B cell (primary cell): ENCODE results near the gene TPSAB1. TPM values are rescaled to one million over a fixed set of nuclear protein-coding genes. Genes with fewer than 3 reads are reported as not detected.

Experiments used
- ATAC-seq: fragments of 200-7000 bp; cut with Tn5 transposase; one replicate; pipeline ENCODE4 v1.10.0; 2021; ENCODE audit warnings: low read depth, mild to moderate bottlenecking, moderate number of reproducible peaks, moderate library complexity
- CTCF ChIA-PET: fragments of 350-600 bp; sonication (Branson Sonifier 250); formaldehyde crosslinking; loops from one replicate; lab custom pipeline; 2021; ENCODE audit warnings: antibody characterized with exemption, inconsistent platforms; lab: Charles Lee
- POLR2A ChIA-PET: fragments of 350-600 bp; sonication (Branson Sonifier 250); formaldehyde crosslinking; loops from one replicate; lab custom pipeline; 2021; ENCODE audit warnings: antibody characterized with exemption; lab: Charles Lee
- DNase-seq: peaks from one replicate; pipeline ENCODE4 v3.0.0; 2013
- H2AFZ ChIP-seq: 2 replicates; pipeline ENCODE4 v1.6.1; 2012; ENCODE audit warnings: mild to moderate bottlenecking, low read depth, low read length; ENCODE audit not compliant: insufficient read depth, poor library complexity, severe bottlenecking
- H3K27ac ChIP-seq, 2 donors: 1 replicate in 1 of 2; 2 replicates in 1 of 2; pipeline ENCODE4 v1.5.1; 2012 to 2013; ENCODE audit warnings: low read length in 2 of 2, mild to moderate bottlenecking in 2 of 2, moderate library complexity in 1 of 2
- H3K27me3 ChIP-seq, 4 experiments: fragments of 200-600 bp in 1 of 4; sonication (generic) in 1 of 4; replicated peaks in 1 of 4; 1 replicate in 2 of 4; 2 replicates in 2 of 4; pipeline versions ENCODE4 v1.6.1 to v1.7.0; 2013 to 2016; ENCODE audit warnings: low read length in 3 of 4, mild to moderate bottlenecking in 2 of 4, mixed read lengths in 1 of 4, moderate library complexity in 1 of 4; ENCODE audit not compliant: insufficient read depth in 4 of 4, control insufficient read depth in 3 of 4; ENCODE audit errors: control extremely low read depth in 1 of 4
- H3K36me3 ChIP-seq, 2 experiments: replicated peaks in 1 of 2; 1 replicate in 1 of 2; 2 replicates in 1 of 2; pipeline versions ENCODE4 v1.6.1 to v1.7.1; 2013; ENCODE audit warnings: low read length in 1 of 2; ENCODE audit not compliant: insufficient read depth in 2 of 2, control insufficient read depth in 1 of 2; ENCODE audit errors: control extremely low read depth in 1 of 2, extremely low read depth in 1 of 2
- H3K4me1 ChIP-seq, 2 donors: fragments of 200-600 bp in 1 of 2; sonication (generic) in 1 of 2; 1 replicate in 1 of 2; 2 replicates in 1 of 2; pipeline versions ENCODE4 v1.5.1 to v1.6.1; 2013 to 2017; ENCODE audit warnings: low read length in 2 of 2; ENCODE audit not compliant: control insufficient read depth in 2 of 2, insufficient read depth in 2 of 2
- H3K4me2 ChIP-seq: replicated peaks from 2 replicates; pipeline ENCODE3; 2012; ENCODE audit warnings: mild to moderate bottlenecking, low read depth, low read length; ENCODE audit not compliant: poor library complexity, severe bottlenecking
- H3K4me3 ChIP-seq, 5 experiments: fragments of 200-600 bp in 1 of 5; sonication (generic) in 1 of 5; 1 replicate in 3 of 5; 2 replicates in 2 of 5; pipeline versions ENCODE4 v1.5.1 to v1.7.0; 2011 to 2016; ENCODE audit warnings: low read length in 4 of 5, mild to moderate bottlenecking in 4 of 5, low read depth in 2 of 5, control low read depth in 1 of 5, moderate library complexity in 1 of 5; ENCODE audit not compliant: insufficient read depth in 1 of 5; ENCODE audit errors: control extremely low read depth in 1 of 5, extremely low read depth in 1 of 5
- H3K79me2 ChIP-seq: fragments of 200-600 bp; sonication (generic); one replicate; pipeline ENCODE4 v1.6.0; 2016; ENCODE audit warnings: low read length; ENCODE audit not compliant: control insufficient read depth, insufficient read depth
- H3K9ac ChIP-seq: fragments of 200-600 bp; sonication (generic); 2 replicates; pipeline ENCODE4 v1.6.1; 2017; ENCODE audit warnings: mild to moderate bottlenecking, low read length, moderate library complexity
- H3K9me3 ChIP-seq, 3 donors: one replicate each; pipeline versions ENCODE4 v1.6.1 to v1.7.1; 2013; ENCODE audit warnings: low read length in 2 of 3; ENCODE audit not compliant: control insufficient read depth in 2 of 3, insufficient read depth in 1 of 3; ENCODE audit errors: control extremely low read depth in 1 of 3
- H4K20me1 ChIP-seq: 2 replicates; pipeline ENCODE4 v1.6.0; 2012; ENCODE audit warnings: mild to moderate bottlenecking, low read length; ENCODE audit not compliant: insufficient read depth, control insufficient read depth, poor library complexity, severe bottlenecking
- H3K27ac Mint-ChIP-seq: one replicate; pipeline ENCODE4 v1.8.0; 2021; ENCODE audit warnings: mixed read lengths
- H3K27me3 Mint-ChIP-seq: one replicate; pipeline ENCODE4 v1.8.0; 2021; ENCODE audit warnings: mixed read lengths
- H3K4me1 Mint-ChIP-seq: one replicate; pipeline ENCODE4 v1.8.0; 2021; ENCODE audit warnings: mixed read lengths
- H3K4me3 Mint-ChIP-seq: one replicate; pipeline ENCODE4 v1.8.0; 2021; ENCODE audit warnings: mixed read lengths
- H3K9me3 Mint-ChIP-seq: one replicate; pipeline ENCODE4 v1.8.0; 2022; ENCODE audit warnings: mixed read lengths; ENCODE audit not compliant: insufficient read depth
- EZH2 ChIP-seq: IDR thresholded peaks from 2 replicates; pipeline ENCODE4 v1.6.1; 2012; ENCODE audit warnings: borderline replicate concordance, low read depth, mild to moderate bottlenecking, moderate library complexity, low read length; ENCODE audit not compliant: insufficient read depth, poor library complexity, severe bottlenecking
- WGBS: methylation state at CpG from one replicate; pipeline ENCODE4 v1.1.5; 2013; ENCODE audit warnings: missing lambda C conversion rate; ENCODE audit not compliant: insufficient coverage; 5-methylcytosine and 5-hydroxymethylcytosine counted together
- intact Hi-C: fragments of 100-400 bp; cut with micrococcal nuclease; formaldehyde crosslinking; loops from one replicate; pipeline ENCODE4 v1.10.0; 2022
- polyA plus RNA-seq: library from polyadenylated mRNA; depleted of rRNA; stranded (reverse); fragments of >200 nt; gene quantifications from 2 replicates; pipeline ENCODE4 v1.2.3, GENCODE V29; 2012
- total RNA-seq, 2 donors: library from RNA; stranded (reverse); fragments of 120-200 nt in 1 of 2; gene quantifications; 1 replicate in 1 of 2; 2 replicates in 1 of 2; pipeline versions ENCODE4 v1.2.3 to v1.2.4, GENCODE V29; 2013 to 2022
- TF ChIP-seq, protein P1 (sequence below): fragments of 200-600 bp; IDR thresholded peaks from one replicate; pipeline ENCODE4 v1.8.0; 2022; ENCODE audit warnings: antibody characterized with exemption, mild to moderate bottlenecking

TPSAB1 gene
- total and polyA plus RNA-seq, 2 donors (not counting 1 experiment from before 2014, with no cell fraction given) = not detected

DNA sequence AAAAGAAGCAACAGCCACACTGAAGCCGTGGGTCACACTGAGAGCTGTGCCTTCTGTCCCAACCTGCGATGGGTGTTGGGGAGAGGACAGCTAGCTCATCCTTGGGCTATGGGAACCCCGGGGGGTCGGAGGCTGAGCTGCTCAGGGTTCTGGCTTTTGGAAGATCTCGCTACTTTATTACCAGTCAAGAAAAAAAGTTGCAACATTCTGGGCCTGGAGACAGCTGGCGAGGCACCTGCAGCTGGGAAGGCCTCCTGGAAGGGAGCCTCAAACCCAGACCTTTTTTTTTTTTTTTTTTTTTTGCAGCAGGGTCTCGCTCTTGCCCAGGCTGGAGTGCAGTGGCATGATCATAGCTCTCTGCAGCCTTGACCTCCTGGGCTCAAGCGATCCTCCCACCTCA lies 40.3 kb downstream of the TPSAB1 start:
- H3K4me3 ChIP-seq = no peak overlapping the region
- peaks cover 2% of the 10 kb centered on the region for H3K4me1 Mint-ChIP-seq
- H3K27ac ChIP-seq = no peak overlapping the region
- no peak for TF ChIP-seq EZH2
- TF ChIP-seq, protein P1, sequence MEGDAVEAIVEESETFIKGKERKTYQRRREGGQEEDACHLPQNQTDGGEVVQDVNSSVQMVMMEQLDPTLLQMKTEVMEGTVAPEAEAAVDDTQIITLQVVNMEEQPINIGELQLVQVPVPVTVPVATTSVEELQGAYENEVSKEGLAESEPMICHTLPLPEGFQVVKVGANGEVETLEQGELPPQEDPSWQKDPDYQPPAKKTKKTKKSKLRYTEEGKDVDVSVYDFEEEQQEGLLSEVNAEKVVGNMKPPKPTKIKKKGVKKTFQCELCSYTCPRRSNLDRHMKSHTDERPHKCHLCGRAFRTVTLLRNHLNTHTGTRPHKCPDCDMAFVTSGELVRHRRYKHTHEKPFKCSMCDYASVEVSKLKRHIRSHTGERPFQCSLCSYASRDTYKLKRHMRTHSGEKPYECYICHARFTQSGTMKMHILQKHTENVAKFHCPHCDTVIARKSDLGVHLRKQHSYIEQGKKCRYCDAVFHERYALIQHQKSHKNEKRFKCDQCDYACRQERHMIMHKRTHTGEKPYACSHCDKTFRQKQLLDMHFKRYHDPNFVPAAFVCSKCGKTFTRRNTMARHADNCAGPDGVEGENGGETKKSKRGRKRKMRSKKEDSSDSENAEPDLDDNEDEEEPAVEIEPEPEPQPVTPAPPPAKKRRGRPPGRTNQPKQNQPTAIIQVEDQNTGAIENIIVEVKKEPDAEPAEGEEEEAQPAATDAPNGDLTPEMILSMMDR = no peak
- H3K9me3 Mint-ChIP-seq = no peaks in the 10 kb centered on the region
- no peak for DNase-seq
- no peak overlapping the region for H3K27ac Mint-ChIP-seq
- no peaks in the 10 kb centered on the region for H3K36me3 ChIP-seq
- H2AFZ ChIP-seq = no peak overlapping the region
- H3K27me3 Mint-ChIP-seq = peaks cover 6% of the 10 kb centered on the region
- WGBS = 84% methylated on average over 7 of the region's 8 CpGs
- H3K9ac ChIP-seq = no peak overlapping the region
- POLR2A ChIA-PET = no interaction called here
- intact Hi-C loops = no loop called here
- H4K20me1 ChIP-seq = no peaks in the 10 kb centered on the region
- no peak overlapping the region for H3K4me2 ChIP-seq
- H3K4me3 Mint-ChIP-seq = no peak overlapping the region
- no peaks in the 10 kb centered on the region for H3K9me3 ChIP-seq
- CTCF ChIA-PET = interaction anchor here (0.6 kb wide), 1 partner anchor 14 kb away, joined by 3 read pairs; no protein-coding TSS in a partner anchor
- no peaks in the 10 kb centered on the region for H3K4me1 ChIP-seq
- no peak for ATAC-seq
- H3K79me2 ChIP-seq = no peaks in the 10 kb centered on the region
- H3K27me3 ChIP-seq = peaks cover 0 to 5% (median 0%) of the 10 kb centered on the region in 4 experiments

GRCh38 chr16:1281517-1281916 lies 41.0 kb downstream of the TPSAB1 start:
- Histone ChIP-seq H3K9ac (no peak overlapping the region), H3K4me3 (no peak overlapping the region), H3K27ac (no peak overlapping the region), H3K4me2 (no peak overlapping the region), H3K27me3 (peaks cover 0 to 5% (median 1%) of the 10 kb centered on the region in 4 experiments), H2AFZ (no peak overlapping the region), H3K4me1 (no peaks in the 10 kb centered on the region), H4K20me1 (no peaks in the 10 kb centered on the region), H3K36me3 (no peaks in the 10 kb centered on the region), H3K9me3 (no peaks in the 10 kb centered on the region), H3K79me2 (no peaks in the 10 kb centered on the region)
- H3K27me3 Mint-ChIP-seq = peaks cover 3% of the 10 kb centered on the region
- TF ChIP-seq EZH2 = no peak
- 87% methylated on average over 16 of the region's 16 CpGs for WGBS
- intact Hi-C loops = no loop called here
- CTCF ChIA-PET = no interaction called here
- H3K4me1 Mint-ChIP-seq = peaks cover 2% of the 10 kb centered on the region
- H3K4me3 Mint-ChIP-seq = no peak overlapping the region
- ATAC-seq (no peak), DNase-seq (no peak)
- H3K9me3 Mint-ChIP-seq = no peaks in the 10 kb centered on the region
- no peak overlapping the region for H3K27ac Mint-ChIP-seq
- POLR2A ChIA-PET = no interaction called here
